HG02981 (cell line): ENCODE results near the gene PLPP7.

Experiments used
- ATAC-seq: cut with Tn5 transposase; IDR thresholded peaks from one replicate; pipeline ENCODE4 v1.9.1; 2021; ENCODE audit warnings: mild to moderate bottlenecking, moderate library complexity; ENCODE audit not compliant: unreplicated experiment

The PLPP7 gene

GRCh38 chr9:131280660-131281059 is 8.9 kb upstream of the PLPP7 start:
- ATAC-seq, result no peak

DNA sequence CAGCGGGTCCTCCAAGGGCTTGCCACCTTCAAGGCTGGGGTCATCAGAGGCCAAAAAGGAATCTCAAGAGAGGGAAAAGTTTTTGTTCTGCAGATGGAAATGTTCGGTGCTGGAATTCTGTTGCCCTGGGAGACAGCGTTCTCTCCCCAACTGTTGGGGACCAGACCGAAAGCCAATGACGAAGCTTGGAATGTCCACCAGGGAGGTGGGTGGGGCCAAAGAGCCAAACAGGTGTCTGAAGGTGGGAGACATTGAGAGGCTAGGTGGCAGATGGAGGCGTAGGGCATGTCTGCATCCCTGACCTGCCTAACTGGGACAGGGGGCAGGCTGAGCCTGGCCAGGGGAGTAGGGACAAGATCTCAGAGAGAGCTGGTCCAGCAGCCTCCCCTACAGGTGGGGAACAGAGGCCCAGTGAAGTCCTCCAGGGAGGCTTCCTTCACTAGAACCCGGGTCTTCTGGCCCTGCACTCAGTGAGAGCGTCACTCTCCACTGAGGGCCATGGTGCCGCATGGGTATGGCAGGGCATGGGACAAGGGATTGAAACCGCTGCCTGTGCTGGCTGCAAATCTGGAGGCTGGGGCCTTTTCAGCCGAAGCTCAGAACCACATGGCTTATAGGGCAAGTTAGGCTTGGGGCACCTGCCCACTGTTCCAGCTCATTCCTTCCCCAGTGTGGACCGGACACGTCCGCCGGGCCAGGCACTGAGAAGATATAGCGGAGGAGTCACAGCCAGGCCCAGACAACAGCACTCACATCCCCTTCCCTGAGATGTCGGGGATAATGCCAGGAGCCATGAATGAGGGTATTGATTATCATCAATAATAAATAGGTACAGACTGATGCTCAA is 8.2 kb upstream of the PLPP7 start:
- ATAC-seq, result no peak

- ATAC-seq, result no peak
Observed at GRCh38 chr9:131282175-131282574, 7.3 kb upstream of the PLPP7 start.

GRCh38 chr9:131282688-131283422 is 6.7 kb upstream of the PLPP7 start:
- ATAC-seq, result no peak

DNA sequence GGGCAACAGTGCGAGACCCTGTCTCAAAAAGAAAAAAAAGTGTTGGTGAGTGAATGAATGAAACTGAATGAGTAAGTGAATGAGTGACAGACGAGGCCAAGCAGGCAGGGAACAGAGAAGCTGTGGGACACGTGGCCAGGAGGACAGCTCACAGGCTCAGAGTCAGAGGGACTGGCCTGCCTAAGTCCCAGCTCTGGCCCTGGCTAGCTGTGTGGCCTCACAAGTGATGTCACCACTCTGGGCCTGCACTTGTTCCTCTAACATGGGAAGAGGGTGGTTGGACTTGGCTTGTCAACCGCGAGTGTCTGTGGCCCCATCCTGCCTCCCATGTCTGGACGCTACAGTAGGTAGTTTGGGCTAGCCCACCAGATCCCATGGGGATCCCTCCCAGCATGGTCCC is 4.7 kb upstream of the PLPP7 start:
- no peak for ATAC-seq

- ATAC-seq, result no peak
Observed at GRCh38 chr9:131287359-131287758, 2.2 kb upstream of the PLPP7 start.

DNA sequence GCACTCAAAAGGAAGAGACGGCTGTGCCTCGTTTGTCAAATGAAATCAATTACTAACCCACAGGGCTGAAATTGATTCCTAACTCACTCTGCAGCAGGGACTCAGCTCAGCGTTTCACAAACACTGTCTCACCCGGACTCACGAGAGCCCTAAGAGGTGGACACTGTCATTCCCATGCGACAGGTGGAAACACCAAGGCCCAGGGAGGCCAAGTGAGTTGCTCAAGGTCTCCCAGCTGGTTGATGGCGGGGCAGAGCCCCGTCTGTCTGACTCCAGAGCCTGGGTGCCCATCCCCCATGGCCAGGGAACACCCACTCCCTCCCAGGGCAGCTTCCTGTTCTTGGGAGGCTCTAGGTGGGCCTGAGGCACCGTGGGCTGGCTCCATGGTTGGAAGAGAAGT is 1.3 kb upstream of the PLPP7 start:
- no peak for ATAC-seq

- no peak for ATAC-seq
Observed at GRCh38 chr9:131290036-131290766, 678 bp downstream of the PLPP7 start.

DNA sequence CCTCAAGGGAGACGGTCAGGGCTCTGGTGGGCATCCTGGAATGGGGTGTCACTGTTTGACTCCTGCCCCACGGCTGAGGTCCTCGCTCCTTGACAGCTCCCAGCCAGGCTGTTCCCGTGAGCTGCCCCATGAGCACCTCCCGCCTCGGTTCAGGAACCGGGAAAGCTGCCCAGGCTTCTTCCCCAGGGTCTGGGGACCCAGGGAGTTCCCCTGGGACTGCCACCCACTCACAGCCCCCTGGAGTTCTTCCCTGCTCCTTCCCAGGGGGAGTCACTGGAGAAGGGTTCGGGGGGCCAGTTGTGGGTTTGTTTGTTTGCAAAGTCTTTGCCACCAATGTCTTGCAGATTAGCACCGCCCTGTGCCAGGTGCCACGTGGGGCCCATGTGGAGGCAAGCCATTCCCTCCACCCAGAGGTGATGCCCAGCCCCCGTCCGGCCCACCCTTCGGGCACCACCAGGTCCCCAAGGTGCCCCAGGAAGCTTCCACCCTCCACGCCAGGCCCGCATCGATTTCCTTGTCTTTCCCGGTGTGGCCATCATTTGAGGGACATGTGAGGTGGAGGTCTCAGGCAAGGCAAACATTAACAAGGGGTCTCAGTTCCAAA is 1.3 kb downstream of the PLPP7 start:
- no peak for ATAC-seq

GRCh38 chr9:131291795-131292315 is 2.3 kb downstream of the PLPP7 start:
- no peak for ATAC-seq

DNA sequence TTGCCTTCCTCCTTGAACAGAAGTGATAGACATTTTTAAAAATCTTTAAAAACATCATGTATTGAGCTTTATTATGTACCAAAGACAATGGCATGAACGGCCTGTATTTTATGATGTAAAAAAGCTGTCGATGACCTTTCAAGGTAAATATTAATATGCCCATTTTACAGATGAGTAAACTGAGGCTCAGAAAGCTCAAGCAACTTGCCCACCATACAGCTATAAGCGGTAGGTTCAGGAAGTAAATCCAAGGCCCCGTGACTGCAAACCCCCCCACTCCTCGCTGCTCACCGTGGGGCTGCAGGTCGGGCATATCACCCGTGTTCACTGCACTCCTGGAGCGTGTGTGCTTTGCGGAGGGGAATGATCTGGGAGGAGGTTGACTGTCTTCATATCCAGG is 3.4 kb downstream of the PLPP7 start:
- ATAC-seq, result no peak

DNA sequence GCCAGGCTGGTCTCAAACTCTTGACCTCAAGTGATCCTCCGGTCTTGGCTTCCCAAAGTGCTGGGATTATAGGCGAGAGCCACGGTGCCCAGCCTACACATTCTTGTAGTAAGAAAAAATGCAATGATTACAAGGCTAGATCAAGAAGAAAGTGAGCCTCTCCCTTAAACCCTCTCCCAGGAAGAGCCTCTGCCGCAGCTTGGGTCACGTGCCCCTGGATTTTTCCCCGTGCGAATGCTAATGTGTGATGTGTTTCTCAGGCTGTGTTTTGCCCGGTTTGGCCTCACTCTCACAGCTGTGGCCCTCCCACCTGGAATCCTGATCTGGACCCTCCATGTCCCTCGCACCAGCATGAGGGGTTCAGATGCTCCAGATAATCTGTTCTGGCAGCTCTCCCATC is 6.9 kb downstream of the PLPP7 start:
- no peak for ATAC-seq

GRCh38 chr9:131296906-131297500 is 7.5 kb downstream of the PLPP7 start:
- ATAC-seq, result no peak

DNA sequence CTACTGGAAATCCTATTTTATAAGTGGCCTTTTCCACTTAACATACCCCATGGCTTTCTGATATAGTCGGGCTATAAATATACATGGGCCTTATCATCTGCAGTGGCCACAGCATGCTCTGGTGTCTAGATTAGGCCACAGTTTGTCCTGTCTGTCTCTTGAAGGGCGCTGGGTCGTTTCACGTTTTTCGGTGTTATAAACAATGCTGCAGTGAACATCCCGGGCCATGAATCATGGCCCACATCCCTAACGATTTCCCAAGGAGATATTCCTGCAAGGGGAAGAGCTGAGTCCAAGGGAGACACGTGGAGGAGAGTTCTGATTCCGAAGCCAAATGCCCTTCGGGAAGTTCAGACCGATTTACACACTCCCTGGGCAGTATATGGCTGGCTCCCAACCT is 8.4 kb downstream of the PLPP7 start:
- no peak for ATAC-seq

- no peak for ATAC-seq
Observed at GRCh38 chr9:131298341-131298740, 8.8 kb downstream of the PLPP7 start.

GRCh38 chr9:131298816-131299215 is 9.3 kb downstream of the PLPP7 start:
- ATAC-seq, result no peak

- no peak for ATAC-seq
Observed at GRCh38 chr9:131299346-131299960, 9.9 kb downstream of the PLPP7 start.

DNA sequence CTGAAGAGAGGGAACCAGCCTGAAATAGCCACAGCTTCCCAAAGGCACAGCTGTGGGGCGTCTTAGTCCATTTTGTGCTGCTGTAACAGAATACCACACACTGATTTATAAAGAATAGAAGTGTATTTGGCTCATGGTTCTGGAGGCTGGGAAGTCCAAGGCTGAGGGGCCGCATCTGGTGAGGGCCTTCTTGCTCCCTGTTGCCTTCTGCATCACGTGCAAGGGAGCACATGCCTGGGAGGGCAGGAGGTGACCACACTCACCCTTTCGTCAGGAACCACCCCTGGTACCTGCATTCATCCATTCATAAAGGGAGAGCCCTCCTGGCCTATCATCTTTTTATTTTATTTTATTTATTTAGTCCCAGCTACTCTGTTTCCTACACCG is 10.4 kb downstream of the PLPP7 start:
- ATAC-seq, result no peak

GRCh38 chr9:131300444-131300843 is 10.9 kb downstream of the PLPP7 start:
- ATAC-seq, result no peak
